LNCaP clone FGC (cell line): ENCODE results near the gene TPR.
A peak's percentile ranks its signal among the peaks of the same experiment; 100 is the strongest.
"Not testable (repeated sequence)": the region's sequence is repeated elsewhere in the genome, so short reads cannot be mapped to it uniquely, and the experiment has no call there.

ENCODE experiments used
- DNase-seq: peaks from one replicate; pipeline ENCODE4 v3.0.0-alpha.2; 2011; ENCODE audit warnings: low read depth
- H3K4me3 ChIP-seq: 2 replicates; pipeline ENCODE4 v1.5.1; 2011; ENCODE audit warnings: mild to moderate bottlenecking, low read depth, low read length, control low read depth
- CTCF ChIP-seq: IDR thresholded peaks from 2 replicates; pipeline ENCODE4 v1.5.1; 2012; ENCODE audit warnings: mild to moderate bottlenecking; ENCODE audit not compliant: control insufficient read depth, insufficient read depth; ENCODE audit errors: extremely low read depth

The TPR gene

GRCh38 chr1:186375929-186376319, 871 bp upstream of the TPR start:
- TF ChIP-seq CTCF = no peak
- no peak for DNase-seq
- H3K4me3 ChIP-seq = peak overlapping the region; percentile 91

GRCh38 chr1:186374303-186375151, 526 bp downstream of the TPR start:
- H3K4me3 ChIP-seq = peak overlapping the region; percentile 91
- no peak for TF ChIP-seq CTCF
- DNase-seq = peak; percentile 54

- not testable (repeated sequence) for DNase-seq, H3K4me3 ChIP-seq
Measured at GRCh38 chr1:186347837-186348691, 27.0 kb downstream of the TPR start.

GRCh38 chr1:186340772-186341171, 34.3 kb downstream of the TPR start:
- no peak for TF ChIP-seq CTCF
- no peak overlapping the region for H3K4me3 ChIP-seq
- DNase-seq = no peak

GRCh38 chr1:186337554-186337953, 37.5 kb downstream of the TPR start:
- TF ChIP-seq CTCF = no peak
- no peak for DNase-seq
- no peak overlapping the region for H3K4me3 ChIP-seq

- no peak for TF ChIP-seq CTCF
- no peak overlapping the region for H3K4me3 ChIP-seq
- DNase-seq = no peak
Measured at GRCh38 chr1:186330758-186331157, 44.3 kb downstream of the TPR start.

- no peak for TF ChIP-seq CTCF
- DNase-seq = no peak
- no peak overlapping the region for H3K4me3 ChIP-seq
Measured at GRCh38 chr1:186327331-186327730, 47.7 kb downstream of the TPR start.
